ENCODE data around the gene USP49.

- TF ChIP-seq CTCF (IDR thresholded peaks at IDR 0.05) (peak; percentile 95 to 99 (median 98)), POLR2A (IDR thresholded peaks at IDR 0.05) (peak in 1 of 2 donors; percentile 49), EP300 (IDR thresholded peaks at IDR 0.05) (peak; percentile 16 to 79)
Measured at GRCh38 chr6:41779788-41780550, 115.2 kb downstream of the USP49 start, which contains the start of gene FRS3.
